Osteocyte (in vitro differentiated cells): ENCODE results near the gene ENOX1. TPM values are rescaled to one million over a fixed set of nuclear protein-coding genes. Genes with fewer than 3 reads are reported as not detected.

Experiments used
- DNase-seq: peaks from one replicate; pipeline ENCODE4 v3.0.0; 2021; ENCODE audit warnings: mixed read lengths; ENCODE audit not compliant: unreplicated experiment; ENCODE audit errors: extremely low spot score
- H3K27ac Mint-ChIP-seq: one replicate; pipeline ENCODE4 v1.8.0; 2021; ENCODE audit warnings: mild to moderate bottlenecking, mixed read lengths; ENCODE audit not compliant: unreplicated experiment
- H3K27me3 Mint-ChIP-seq: one replicate; pipeline ENCODE4 v1.8.0; 2021; ENCODE audit warnings: mixed read lengths; ENCODE audit not compliant: unreplicated experiment
- H3K36me3 Mint-ChIP-seq: one replicate; pipeline ENCODE4 v1.8.0; 2021; ENCODE audit warnings: mixed read lengths; ENCODE audit not compliant: unreplicated experiment
- H3K4me1 Mint-ChIP-seq: one replicate; pipeline ENCODE4 v1.8.0; 2021; ENCODE audit warnings: mixed read lengths; ENCODE audit not compliant: unreplicated experiment
- H3K4me3 Mint-ChIP-seq: one replicate; pipeline ENCODE4 v1.8.0; 2021; ENCODE audit warnings: mild to moderate bottlenecking, moderate library complexity, mixed read lengths; ENCODE audit not compliant: unreplicated experiment
- H3K9me3 Mint-ChIP-seq: one replicate; pipeline ENCODE4 v1.8.0; 2021; ENCODE audit warnings: mixed read lengths; ENCODE audit not compliant: unreplicated experiment
- total RNA-seq: library from RNA; stranded (reverse); gene quantifications from 2 replicates; pipeline ENCODE4 v1.2.1, GENCODE V29; 2021
- TF ChIP-seq, protein P1 (sequence below): fragments of 200-600 bp; sonication (generic); IDR thresholded peaks from 2 replicates; pipeline ENCODE4 v1.5.0; 2021; ENCODE audit warnings: antibody characterized with exemption, mild to moderate bottlenecking, moderate library complexity

ENOX1 gene
- total RNA-seq, 1 donor from 2014 or later = 5.9 TPM

DNA sequence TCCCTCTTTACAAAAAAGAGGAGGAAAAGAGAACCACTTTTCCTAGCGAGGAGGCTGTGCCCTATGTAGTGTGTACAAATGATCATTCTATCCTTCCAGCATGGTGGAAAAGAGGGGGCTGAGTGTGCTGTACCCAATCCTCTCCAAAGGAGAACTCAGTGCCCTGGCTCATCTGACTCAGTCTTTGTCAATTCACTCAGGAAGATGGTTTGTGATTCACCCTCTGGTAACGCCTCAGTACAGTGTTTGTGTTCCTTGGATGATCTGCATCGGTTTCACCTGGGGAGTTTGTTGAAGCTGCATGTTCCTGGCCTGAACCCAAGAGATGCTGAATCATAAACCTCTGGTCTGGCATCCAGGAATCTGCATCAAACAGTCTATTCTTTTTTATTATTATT, 18.3 kb upstream of the ENOX1 start:
- Mint-ChIP-seq H3K4me3 (peak overlapping the region; percentile 35), H3K4me1 (peaks cover 19% of the 10 kb centered on the region), H3K36me3 (no peaks in the 10 kb centered on the region), H3K27ac (peak overlapping the region; percentile 86), H3K27me3 (no peaks in the 10 kb centered on the region), H3K9me3 (no peaks in the 10 kb centered on the region)
- DNase-seq = no peak
- TF ChIP-seq, protein P1, sequence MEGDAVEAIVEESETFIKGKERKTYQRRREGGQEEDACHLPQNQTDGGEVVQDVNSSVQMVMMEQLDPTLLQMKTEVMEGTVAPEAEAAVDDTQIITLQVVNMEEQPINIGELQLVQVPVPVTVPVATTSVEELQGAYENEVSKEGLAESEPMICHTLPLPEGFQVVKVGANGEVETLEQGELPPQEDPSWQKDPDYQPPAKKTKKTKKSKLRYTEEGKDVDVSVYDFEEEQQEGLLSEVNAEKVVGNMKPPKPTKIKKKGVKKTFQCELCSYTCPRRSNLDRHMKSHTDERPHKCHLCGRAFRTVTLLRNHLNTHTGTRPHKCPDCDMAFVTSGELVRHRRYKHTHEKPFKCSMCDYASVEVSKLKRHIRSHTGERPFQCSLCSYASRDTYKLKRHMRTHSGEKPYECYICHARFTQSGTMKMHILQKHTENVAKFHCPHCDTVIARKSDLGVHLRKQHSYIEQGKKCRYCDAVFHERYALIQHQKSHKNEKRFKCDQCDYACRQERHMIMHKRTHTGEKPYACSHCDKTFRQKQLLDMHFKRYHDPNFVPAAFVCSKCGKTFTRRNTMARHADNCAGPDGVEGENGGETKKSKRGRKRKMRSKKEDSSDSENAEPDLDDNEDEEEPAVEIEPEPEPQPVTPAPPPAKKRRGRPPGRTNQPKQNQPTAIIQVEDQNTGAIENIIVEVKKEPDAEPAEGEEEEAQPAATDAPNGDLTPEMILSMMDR = no peak

- Mint-ChIP-seq H3K4me1 (peaks cover 19% of the 10 kb centered on the region), H3K4me3 (peak overlapping the region; percentile 35), H3K27me3 (no peaks in the 10 kb centered on the region), H3K36me3 (no peaks in the 10 kb centered on the region), H3K9me3 (no peaks in the 10 kb centered on the region), H3K27ac (peak overlapping the region; percentile 86)
- TF ChIP-seq, protein P1 = peak; percentile 71
- no peak for DNase-seq
These were observed 17.8 kb upstream of the ENOX1 start for GRCh38 chr13:43804461-43805070.

DNA sequence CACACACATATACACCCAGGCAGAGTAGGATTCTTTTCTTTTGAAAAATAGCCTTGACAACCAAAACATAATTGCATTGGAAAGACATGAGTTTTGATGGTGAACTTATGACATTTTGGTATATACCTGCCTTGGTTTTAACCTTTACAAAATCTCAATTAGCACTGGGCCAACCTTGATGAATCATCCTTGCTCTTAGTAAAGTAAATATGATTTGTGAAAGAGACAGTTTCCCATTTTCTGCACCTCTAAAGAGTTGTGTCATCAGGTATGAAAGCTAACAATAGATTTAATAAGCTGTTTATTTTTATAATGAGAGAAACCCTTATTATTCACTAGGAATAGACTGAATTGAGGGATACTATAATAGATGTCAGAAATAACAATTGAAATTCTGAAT, 15.7 kb upstream of the ENOX1 start:
- Mint-ChIP-seq H3K9me3 (no peaks in the 10 kb centered on the region), H3K36me3 (no peaks in the 10 kb centered on the region), H3K27ac (no peak overlapping the region), H3K4me3 (no peak overlapping the region), H3K4me1 (peaks cover 14% of the 10 kb centered on the region), H3K27me3 (no peaks in the 10 kb centered on the region)
- TF ChIP-seq, protein P1 = no peak
- DNase-seq = no peak

DNA sequence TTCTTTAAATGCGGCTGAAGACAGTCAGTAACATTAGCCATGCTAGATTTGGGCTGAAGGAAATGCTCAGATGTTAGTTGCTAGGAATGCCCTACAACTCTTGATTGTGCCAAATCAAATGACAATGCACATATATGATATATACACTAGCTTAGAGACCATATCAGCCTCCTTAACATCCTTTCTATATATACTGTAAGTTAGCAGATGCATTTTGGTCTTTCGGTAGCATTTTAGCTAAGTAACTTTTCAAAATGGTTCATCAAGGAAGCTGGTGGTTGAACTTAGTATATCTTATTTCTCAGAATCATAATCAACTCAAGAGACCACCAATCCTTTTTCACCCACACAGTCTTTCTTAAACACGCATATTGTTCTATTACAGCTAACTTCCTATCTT, 14.1 kb upstream of the ENOX1 start:
- Mint-ChIP-seq H3K36me3 (no peaks in the 10 kb centered on the region), H3K4me1 (peaks cover 13% of the 10 kb centered on the region), H3K27ac (no peak overlapping the region), H3K4me3 (no peak overlapping the region), H3K9me3 (no peaks in the 10 kb centered on the region), H3K27me3 (no peaks in the 10 kb centered on the region)
- no peak for DNase-seq
- TF ChIP-seq, protein P1 = no peak

- Mint-ChIP-seq H3K4me1 (peaks cover 6% of the 10 kb centered on the region), H3K4me3 (no peak overlapping the region), H3K27ac (no peak overlapping the region), H3K36me3 (no peaks in the 10 kb centered on the region), H3K27me3 (no peaks in the 10 kb centered on the region), H3K9me3 (no peaks in the 10 kb centered on the region)
- TF ChIP-seq, protein P1 = no peak
- no peak for DNase-seq
These were observed 12.4 kb upstream of the ENOX1 start for GRCh38 chr13:43799191-43799590.
